HCT116 (cell line): ENCODE measurements around the gene LTBP1. TPM values are rescaled to one million over a fixed set of nuclear protein-coding genes. Genes with fewer than 3 reads are reported as not detected.

ENCODE experiments used
- ATAC-seq: fragments of 200-7000 bp; cut with Tn5 transposase; 2 replicates; pipeline ENCODE4 v1.9.1; 2020; ENCODE audit warnings: mild to moderate bottlenecking, moderate library complexity
- BruUV-seq: library from RNA; stranded (reverse); fragments of 400-500 nt; replicated peaks from 2 replicates; lab custom pipeline; 2021; lab: Mats Ljungman, UMichigan
- CTCF ChIA-PET: fragments of 300-600 bp; sonication (Branson Sonifier 250); formaldehyde crosslinking; loops from one replicate; lab custom pipeline; 2021; ENCODE audit warnings: antibody characterized with exemption; lab: Charles Lee
- POLR2A ChIA-PET: fragments of 300-600, 350-600 bp; sonication (Branson Sonifier 250); formaldehyde crosslinking; loops from one replicate; lab custom pipeline; 2021; ENCODE audit warnings: antibody characterized with exemption; lab: Charles Lee
- RAD21 ChIA-PET, 2 experiments: fragments of 300-600 bp; sonication (Branson Sonifier 250); formaldehyde crosslinking; loops; one replicate each; lab custom pipeline; 2023; ENCODE audit warnings: low total read pairs in 2 of 2; ENCODE audit not compliant: uncharacterized antibody in 2 of 2, unreplicated experiment in 2 of 2, low non-redundant PET in 1 of 2; lab: Charles Lee
- DNase-seq: peaks from one replicate; pipeline ENCODE4 v3.0.0-alpha.2; 2010; ENCODE audit warnings: low read depth, low spot score
- H2AFZ ChIP-seq: fragments of 200-600 bp; shearing (Covaris generic), sonication (generic); 2 replicates; pipeline ENCODE4 v1.6.1; 2017; ENCODE audit warnings: low read depth, mixed run types, mixed read lengths, antibody characterized with exemption, low read length; ENCODE audit not compliant: poor library complexity, severe bottlenecking
- H3K27ac ChIP-seq: 2 replicates; pipeline ENCODE4 v1.5.1; 2012; ENCODE audit warnings: low read depth, low read length
- H3K27me3 ChIP-seq: fragments of 200-600 bp; sonication (generic); 2 replicates; pipeline ENCODE4 v1.6.1; 2016; ENCODE audit warnings: mixed run types, low read length, mixed read lengths; ENCODE audit not compliant: insufficient read depth
- H3K36me3 ChIP-seq, 2 experiments: fragments of 200-500 bp in 1 of 2; fragments of 200-600 bp in 1 of 2; sonication (Bioruptor generic) in 1 of 2; sonication (generic) in 1 of 2; 2 replicates each; pipeline versions ENCODE4 v1.5.1 to v1.6.1; 2014 to 2016; ENCODE audit warnings: low read length in 2 of 2, inconsistent platforms in 1 of 2, mixed read lengths in 1 of 2, mixed run types in 1 of 2; ENCODE audit not compliant: insufficient read depth in 2 of 2, control insufficient read depth in 1 of 2
- H3K4me1 ChIP-seq, 2 experiments: fragments of 200-600 bp in 1 of 2; sonication (generic) in 1 of 2; 2 replicates each; pipeline versions ENCODE4 v1.5.1 to v1.6.1; 2012 to 2017; ENCODE audit warnings: low read length in 2 of 2, inconsistent platforms in 1 of 2, mild to moderate bottlenecking in 1 of 2, mixed read lengths in 1 of 2, mixed run types in 1 of 2, moderate library complexity in 1 of 2; ENCODE audit not compliant: insufficient read depth in 2 of 2, control insufficient read depth in 1 of 2
- H3K4me2 ChIP-seq: fragments of 200-600 bp; sonication (generic); 2 replicates; pipeline ENCODE4 v1.6.1; 2017; ENCODE audit warnings: mixed run types, low read length, mixed read lengths
- H3K4me3 ChIP-seq, 2 experiments: fragments of 200-600 bp in 1 of 2; sonication (generic) in 1 of 2; replicated peaks in 1 of 2; 2 replicates each; pipeline ENCODE4 v1.5.1; 2011 to 2016; ENCODE audit warnings: low read length in 2 of 2, control low read depth in 1 of 2, low read depth in 1 of 2, mild to moderate bottlenecking in 1 of 2, mixed read lengths in 1 of 2, mixed run types in 1 of 2
- H3K79me2 ChIP-seq: fragments of 200-600 bp; sonication (generic); 2 replicates; pipeline ENCODE4 v1.6.1; 2017; ENCODE audit warnings: mild to moderate bottlenecking, mixed run types, low read length, moderate library complexity, mixed read lengths; ENCODE audit not compliant: insufficient read depth
- H3K9ac ChIP-seq: fragments of 200-600 bp; sonication (generic); 2 replicates; pipeline ENCODE4 v1.6.1; 2016; ENCODE audit warnings: low read length, mixed read lengths
- H3K9me2 ChIP-seq: fragments of 200-600 bp; sonication (generic), shearing (Covaris generic); 2 replicates; pipeline ENCODE4 v1.6.1; 2017; ENCODE audit warnings: mixed run types, mild to moderate bottlenecking, moderate library complexity; ENCODE audit not compliant: insufficient read depth
- H3K9me3 ChIP-seq, 2 experiments: fragments of 200-500 bp in 1 of 2; fragments of 200-600 bp in 1 of 2; sonication (Bioruptor generic) in 1 of 2; sonication (generic) in 1 of 2; 2 replicates each; pipeline ENCODE4 v1.6.1; 2014 to 2017; ENCODE audit warnings: low read length in 2 of 2, mixed read lengths in 2 of 2, inconsistent platforms in 1 of 2, low read depth in 1 of 2, mild to moderate bottlenecking in 1 of 2, mixed run types in 1 of 2, moderate library complexity in 1 of 2; ENCODE audit not compliant: control insufficient read depth in 1 of 2, insufficient read depth in 1 of 2
- H4K20me1 ChIP-seq: fragments of 200-600 bp; sonication (generic), shearing (Covaris generic); 2 replicates; pipeline ENCODE4 v1.6.1; 2017; ENCODE audit warnings: mixed run types, mild to moderate bottlenecking, moderate library complexity; ENCODE audit not compliant: insufficient read depth
- CBX3 ChIP-seq: IDR thresholded peaks from 2 replicates; pipeline ENCODE4 v1.6.1; 2012; ENCODE audit warnings: low read depth
- EGR1 ChIP-seq: IDR thresholded peaks from 2 replicates; pipeline ENCODE4 v1.6.1; 2012; ENCODE audit warnings: low read depth
- POLR2AphosphoS5 ChIP-seq: IDR thresholded peaks from 2 replicates; pipeline ENCODE4 v1.6.1; 2011; ENCODE audit warnings: mild to moderate bottlenecking, low read depth, low read length, moderate library complexity
- SRF ChIP-seq: IDR thresholded peaks from 2 replicates; pipeline ENCODE4 v1.6.1; 2012; ENCODE audit warnings: low read depth
- TCF7L2 ChIP-seq: IDR thresholded peaks from 2 replicates; pipeline ENCODE4 v1.7.0; 2011; ENCODE audit warnings: borderline replicate concordance, inconsistent platforms; ENCODE audit not compliant: insufficient read depth, insufficient read length; ENCODE audit errors: extremely low read depth
- YY1 ChIP-seq: IDR thresholded peaks from 2 replicates; pipeline ENCODE4 v1.6.1; 2011; ENCODE audit warnings: low read length, low read depth, moderate library complexity, mild to moderate bottlenecking; ENCODE audit not compliant: insufficient replicate concordance; ENCODE audit errors: extremely low read depth
- ZFX ChIP-seq: fragments of 450-650 bp; IDR thresholded peaks from 2 replicates; pipeline ENCODE4 v1.6.1; 2017
- intact Hi-C: fragments of 100-400 bp; cut with micrococcal nuclease; formaldehyde crosslinking; loops from 2 replicates; pipeline ENCODE4 v1.10.0; 2022
- total RNA-seq: library from RNA; stranded (reverse); gene quantifications from one replicate; pipeline ENCODE4 v1.2.1, GENCODE V29; 2021; ENCODE audit not compliant: unreplicated experiment
- TF ChIP-seq, protein P1 (sequence below): IDR thresholded peaks from 2 replicates; pipeline ENCODE4 v1.6.1; 2012; ENCODE audit warnings: low read depth

LTBP1 gene
- total RNA-seq, 1 experiment from 2014 or later, result 5.1 TPM

DNA sequence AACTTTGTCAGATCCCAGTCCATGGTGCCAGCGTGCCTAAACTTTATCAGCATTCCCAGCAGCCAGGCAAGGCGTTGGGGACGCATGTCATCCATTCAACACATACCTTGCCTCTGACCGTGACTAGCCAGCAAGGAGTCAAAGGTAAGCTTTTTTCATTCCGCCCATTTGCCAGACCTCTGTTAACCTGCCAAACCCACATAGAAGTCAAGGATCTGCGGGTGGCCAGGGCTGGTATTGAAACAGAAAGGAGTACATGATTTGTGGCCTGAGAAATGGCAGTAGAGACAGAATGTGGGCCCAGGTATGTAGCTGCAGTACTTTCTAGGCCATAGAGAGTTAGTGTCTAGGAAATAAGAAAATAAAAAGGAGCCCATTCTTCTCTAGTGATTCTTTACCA is 240.2 kb downstream of the LTBP1 start:
- intact Hi-C loops, result no loop called here
- H3K9me2 ChIP-seq, result no peaks in the 10 kb centered on the region
- RAD21 ChIA-PET, result no interaction called here
- no peaks in the 10 kb centered on the region for H3K79me2 ChIP-seq
- H3K9me3 ChIP-seq, result no peaks in the 10 kb centered on the region
- H2AFZ ChIP-seq, result no peak overlapping the region
- no peak for ATAC-seq
- no peak overlapping the region for H3K4me2 ChIP-seq
- H3K9ac ChIP-seq, result no peak overlapping the region
- CTCF ChIA-PET, result no interaction called here
- POLR2A ChIA-PET, result no interaction called here
- no peak overlapping the region for H3K27ac ChIP-seq
- no peaks in the 10 kb centered on the region for H3K4me1 ChIP-seq
- H3K27me3 ChIP-seq, result no peaks in the 10 kb centered on the region
- BruUV-seq, result no TSS peak
- H4K20me1 ChIP-seq, result no peaks in the 10 kb centered on the region
- DNase-seq, result no peak
- no peak overlapping the region for H3K4me3 ChIP-seq
- no peaks in the 10 kb centered on the region for H3K36me3 ChIP-seq
- TF ChIP-seq YY1, result no peak
- no peak for TF ChIP-seq SRF
- TF ChIP-seq CBX3, result no peak
- TF ChIP-seq EGR1, result no peak
- no peak for TF ChIP-seq POLR2AphosphoS5
- TF ChIP-seq, protein P1, sequence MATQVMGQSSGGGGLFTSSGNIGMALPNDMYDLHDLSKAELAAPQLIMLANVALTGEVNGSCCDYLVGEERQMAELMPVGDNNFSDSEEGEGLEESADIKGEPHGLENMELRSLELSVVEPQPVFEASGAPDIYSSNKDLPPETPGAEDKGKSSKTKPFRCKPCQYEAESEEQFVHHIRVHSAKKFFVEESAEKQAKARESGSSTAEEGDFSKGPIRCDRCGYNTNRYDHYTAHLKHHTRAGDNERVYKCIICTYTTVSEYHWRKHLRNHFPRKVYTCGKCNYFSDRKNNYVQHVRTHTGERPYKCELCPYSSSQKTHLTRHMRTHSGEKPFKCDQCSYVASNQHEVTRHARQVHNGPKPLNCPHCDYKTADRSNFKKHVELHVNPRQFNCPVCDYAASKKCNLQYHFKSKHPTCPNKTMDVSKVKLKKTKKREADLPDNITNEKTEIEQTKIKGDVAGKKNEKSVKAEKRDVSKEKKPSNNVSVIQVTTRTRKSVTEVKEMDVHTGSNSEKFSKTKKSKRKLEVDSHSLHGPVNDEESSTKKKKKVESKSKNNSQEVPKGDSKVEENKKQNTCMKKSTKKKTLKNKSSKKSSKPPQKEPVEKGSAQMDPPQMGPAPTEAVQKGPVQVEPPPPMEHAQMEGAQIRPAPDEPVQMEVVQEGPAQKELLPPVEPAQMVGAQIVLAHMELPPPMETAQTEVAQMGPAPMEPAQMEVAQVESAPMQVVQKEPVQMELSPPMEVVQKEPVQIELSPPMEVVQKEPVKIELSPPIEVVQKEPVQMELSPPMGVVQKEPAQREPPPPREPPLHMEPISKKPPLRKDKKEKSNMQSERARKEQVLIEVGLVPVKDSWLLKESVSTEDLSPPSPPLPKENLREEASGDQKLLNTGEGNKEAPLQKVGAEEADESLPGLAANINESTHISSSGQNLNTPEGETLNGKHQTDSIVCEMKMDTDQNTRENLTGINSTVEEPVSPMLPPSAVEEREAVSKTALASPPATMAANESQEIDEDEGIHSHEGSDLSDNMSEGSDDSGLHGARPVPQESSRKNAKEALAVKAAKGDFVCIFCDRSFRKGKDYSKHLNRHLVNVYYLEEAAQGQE, result no peak

DNA sequence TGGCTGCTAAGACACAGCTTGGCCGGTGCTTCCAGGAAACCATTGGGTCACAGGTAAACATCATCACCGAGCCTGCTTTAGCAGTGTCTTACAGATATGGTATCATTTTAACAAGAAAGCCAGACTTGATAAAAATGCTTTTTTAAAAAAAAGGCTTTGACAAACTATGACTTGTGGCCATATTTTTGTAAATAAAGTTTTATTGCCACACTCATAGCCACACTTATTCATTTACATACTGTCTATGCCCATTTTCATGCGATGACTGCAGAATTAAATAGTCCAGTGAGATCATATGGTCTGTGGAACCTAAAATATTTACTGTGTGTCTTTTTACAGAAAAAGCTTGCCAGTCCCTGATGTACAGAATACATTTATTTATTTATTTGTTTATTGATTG is 242.0 kb downstream of the LTBP1 start:
- no peaks in the 10 kb centered on the region for H3K27me3 ChIP-seq
- TF ChIP-seq ZFX (no peak), TCF7L2 (no peak), YY1 (no peak)
- TF ChIP-seq, all 23 proteins: peak for 0
- BruUV-seq, result no TSS peak
- CTCF ChIA-PET, result no interaction called here
- no peak overlapping the region for H3K4me2 ChIP-seq
- RAD21 ChIA-PET, result no interaction called here
- H3K9me3 ChIP-seq, result no peaks in the 10 kb centered on the region
- H4K20me1 ChIP-seq, result no peaks in the 10 kb centered on the region
- H3K9ac ChIP-seq, result no peak overlapping the region
- no peaks in the 10 kb centered on the region for H3K36me3 ChIP-seq
- H3K4me3 ChIP-seq, result no peak overlapping the region
- no peaks in the 10 kb centered on the region for H3K4me1 ChIP-seq
- no peaks in the 10 kb centered on the region for H3K9me2 ChIP-seq
- intact Hi-C loops, result no loop called here
- DNase-seq (no peak), ATAC-seq (no peak)
- POLR2A ChIA-PET, result no interaction called here
- H2AFZ ChIP-seq, result no peak overlapping the region
- no peaks in the 10 kb centered on the region for H3K79me2 ChIP-seq
- no peak overlapping the region for H3K27ac ChIP-seq
